OCI-LY7 (cell line): ENCODE results near the gene FLCN. TPM values are rescaled to one million over a fixed set of nuclear protein-coding genes. Genes with fewer than 3 reads are reported as not detected.

Experiments
- BruUV-seq: library from RNA; stranded (reverse); fragments of 400-500 nt; replicated peaks from 2 replicates; lab custom pipeline; 2021; lab: Mats Ljungman, UMichigan
- CTCF ChIA-PET: fragments of 300-600 bp; sonication (Branson Sonifier 250); formaldehyde crosslinking; loops from one replicate; lab custom pipeline; 2022; ENCODE audit warnings: antibody characterized with exemption; ENCODE audit not compliant: unreplicated experiment; lab: Charles Lee
- POLR2A ChIA-PET: fragments of 300-600 bp; sonication (Branson Sonifier 250); formaldehyde crosslinking; loops from one replicate; lab custom pipeline; 2022; ENCODE audit warnings: antibody characterized with exemption; lab: Charles Lee
- DNase-seq: peaks from one replicate; pipeline ENCODE4 v3.0.0-alpha.2; 2015; ENCODE audit warnings: low spot score
- H2AFZ ChIP-seq: fragments of 200-600 bp; sonication (generic), shearing (Covaris generic); 2 replicates; pipeline ENCODE4 v1.6.1; 2014; ENCODE audit warnings: mild to moderate bottlenecking, antibody characterized with exemption, low read length, moderate library complexity
- H3K27ac ChIP-seq: fragments of 200-600 bp; sonication (generic); 2 replicates; pipeline ENCODE4 v1.5.1; 2014; ENCODE audit warnings: mixed run types, low read depth, mild to moderate bottlenecking, moderate library complexity, low read length, inconsistent platforms; ENCODE audit not compliant: poor library complexity, severe bottlenecking
- H3K36me3 ChIP-seq: fragments of 200-600 bp; sonication (generic); 2 replicates; pipeline ENCODE4 v1.6.1; 2014; ENCODE audit warnings: mild to moderate bottlenecking, antibody characterized with exemption, low read length, moderate library complexity, mixed read lengths; ENCODE audit not compliant: insufficient read depth
- H3K4me1 ChIP-seq: fragments of 200-600 bp; sonication (generic); 2 replicates; pipeline ENCODE4 v1.5.1; 2014; ENCODE audit warnings: mild to moderate bottlenecking, low read length; ENCODE audit not compliant: insufficient read depth, poor library complexity, severe bottlenecking
- H3K4me2 ChIP-seq: fragments of 200-600 bp; sonication (generic); 2 replicates; pipeline ENCODE4 v1.6.1; 2014; ENCODE audit warnings: mild to moderate bottlenecking, low read length
- H3K4me3 ChIP-seq: fragments of 200-600 bp; sonication (generic); 2 replicates; pipeline ENCODE4 v1.5.1; 2014; ENCODE audit warnings: mild to moderate bottlenecking, low read depth, low read length; ENCODE audit not compliant: poor library complexity, severe bottlenecking
- H3K79me2 ChIP-seq: fragments of 200-600 bp; sonication (generic); 2 replicates; pipeline ENCODE4 v1.6.1; 2016; ENCODE audit warnings: low read depth, mild to moderate bottlenecking, low read length, moderate library complexity, mixed read lengths; ENCODE audit not compliant: insufficient read depth
- H3K9me2 ChIP-seq: fragments of 200-600 bp; sonication (generic); 2 replicates; pipeline ENCODE4 v1.6.1; 2016; ENCODE audit warnings: mild to moderate bottlenecking, low read length, mixed read lengths; ENCODE audit not compliant: insufficient read depth
- H3K9me3 ChIP-seq: fragments of 200-600 bp; sonication (generic); 2 replicates; pipeline ENCODE4 v1.6.1; 2014; ENCODE audit warnings: mild to moderate bottlenecking, mixed run types, low read length, mixed read lengths
- H4K20me1 ChIP-seq: fragments of 200-600 bp; sonication (generic); 2 replicates; pipeline ENCODE4 v1.6.1; 2014; ENCODE audit warnings: mild to moderate bottlenecking, antibody characterized with exemption, low read length, moderate library complexity, mixed read lengths; ENCODE audit not compliant: insufficient read depth
- CTCF ChIP-seq: fragments of 200-600 bp; sonication (generic); conservative IDR thresholded peaks from 2 replicates; pipeline ENCODE4 v1.5.1; 2014; ENCODE audit warnings: mild to moderate bottlenecking, antibody characterized with exemption, low read length, moderate library complexity, mixed read lengths
- EZH2phosphoT487 ChIP-seq: fragments of 200-600 bp; sonication (generic); IDR thresholded peaks from 2 replicates; pipeline ENCODE4 v1.6.1; 2018; ENCODE audit warnings: low read depth, borderline replicate concordance, mild to moderate bottlenecking, mixed run types, antibody characterized with exemption, low read length, moderate library complexity, mixed read lengths
- intact Hi-C: fragments of 100-400 bp; cut with micrococcal nuclease; formaldehyde crosslinking; loops from one replicate; pipeline ENCODE4 v1.10.0; 2022; ENCODE audit not compliant: unreplicated experiment
- total RNA-seq, 2 experiments: library from RNA; depleted of rRNA in 1 of 2; stranded (reverse); fragments of >200 nt in 1 of 2; shearing (Covaris generic) in 1 of 2; gene quantifications; 2 replicates each; pipeline ENCODE4 v1.2.3, GENCODE V29; 2014 to 2022

The FLCN gene
- total RNA-seq, 2 experiments from 2014 or later, result 20.5 to 20.9 TPM

DNA sequence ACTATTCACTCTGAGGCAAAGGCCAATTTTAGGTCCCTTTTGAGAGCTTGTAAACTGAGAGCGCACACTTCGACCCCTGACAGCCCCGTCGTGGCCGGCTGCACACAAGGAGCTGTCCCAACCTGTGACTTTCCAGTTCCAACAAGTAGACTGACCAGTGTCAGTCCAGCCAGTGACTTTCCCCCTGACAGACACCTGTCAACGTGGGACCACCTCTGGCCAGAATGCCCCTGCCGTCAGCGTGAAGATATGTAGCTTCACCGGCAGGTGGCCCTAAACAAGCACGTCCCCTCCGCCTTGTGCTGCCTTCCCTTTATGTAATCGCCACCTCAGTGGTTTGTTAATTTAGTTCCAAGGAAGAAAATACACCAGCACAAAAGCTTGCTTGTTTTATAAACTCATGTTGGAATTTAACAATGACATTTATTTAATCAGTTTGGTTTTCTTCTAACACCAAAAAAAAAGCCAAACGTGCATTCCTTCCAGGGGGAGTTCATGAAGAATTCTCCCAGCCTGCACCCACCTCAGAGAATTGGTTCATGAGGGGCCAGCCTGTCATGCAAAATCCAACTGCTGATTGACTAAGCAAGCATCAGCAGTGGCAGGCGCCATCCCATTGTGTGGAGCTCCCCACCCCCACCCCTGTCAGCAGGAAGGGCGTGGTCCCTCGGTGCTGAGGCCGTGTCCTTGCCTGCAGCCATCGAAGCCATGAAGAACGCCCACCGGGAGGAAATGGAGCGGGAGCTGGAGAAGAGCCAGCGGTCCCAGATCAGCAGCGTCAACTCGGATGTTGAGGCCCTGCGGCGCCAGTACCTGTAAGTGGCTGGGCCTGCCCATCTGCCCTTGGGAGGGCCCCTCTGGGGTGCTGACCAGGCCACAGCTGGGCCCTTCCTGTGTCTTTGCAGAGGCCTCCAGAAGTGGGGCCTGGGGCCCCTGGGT lies 64.7 kb downstream of the FLCN start:
- Histone ChIP-seq H3K27ac (no peak overlapping the region), H3K4me1 (peaks cover 3% of the 10 kb centered on the region), H3K79me2 (no peaks in the 10 kb centered on the region), H3K9me2 (no peaks in the 10 kb centered on the region), H3K4me2 (no peak overlapping the region), H3K4me3 (no peak overlapping the region), H2AFZ (no peak overlapping the region), H3K36me3 (peaks cover 29% of the 10 kb centered on the region; the same call in 1 of the 2 replicates), H3K9me3 (no peaks in the 10 kb centered on the region), H4K20me1 (no peaks in the 10 kb centered on the region)
- TF ChIP-seq EZH2phosphoT487 (no peak), CTCF (no peak)
- ChIA-PET CTCF (no interaction called here), POLR2A (interaction anchor here (0.6 to 1.0 kb wide), 3 partner anchors 17 to 131 kb away, joined by 3 to 4 read pairs (median 4); no protein-coding TSS in a partner anchor)
- intact Hi-C loops, result no loop called here
- no TSS peak for BruUV-seq
- DNase-seq, result no peak

GRCh38 chr17:17171186-17171585 lies 65.8 kb downstream of the FLCN start:
- Histone ChIP-seq H3K4me1 (peaks cover 3% of the 10 kb centered on the region), H3K9me2 (no peaks in the 10 kb centered on the region), H3K4me3 (no peak overlapping the region), H2AFZ (no peak overlapping the region), H3K4me2 (no peak overlapping the region), H4K20me1 (no peaks in the 10 kb centered on the region), H3K79me2 (no peaks in the 10 kb centered on the region), H3K36me3 (peaks cover 18% of the 10 kb centered on the region; the same call in 1 of the 2 replicates), H3K27ac (no peak overlapping the region), H3K9me3 (no peaks in the 10 kb centered on the region)
- CTCF ChIA-PET, result no interaction called here
- intact Hi-C loops, result no loop called here
- POLR2A ChIA-PET, result no interaction called here
- TF ChIP-seq CTCF (no peak), EZH2phosphoT487 (no peak)
- no TSS peak for BruUV-seq
- DNase-seq, result no peak
